GM04503 (cell line): ENCODE data around the gene ZNF486.
"Not testable (repeated sequence)": the region's sequence is repeated elsewhere in the genome, so short reads cannot be mapped to it uniquely, and the experiment has no call there.

ENCODE experiments used
- DNase-seq: peaks from one replicate; pipeline ENCODE4 v3.0.0-alpha.2; 2012; ENCODE audit warnings: low read depth

The ZNF486 gene

DNA sequence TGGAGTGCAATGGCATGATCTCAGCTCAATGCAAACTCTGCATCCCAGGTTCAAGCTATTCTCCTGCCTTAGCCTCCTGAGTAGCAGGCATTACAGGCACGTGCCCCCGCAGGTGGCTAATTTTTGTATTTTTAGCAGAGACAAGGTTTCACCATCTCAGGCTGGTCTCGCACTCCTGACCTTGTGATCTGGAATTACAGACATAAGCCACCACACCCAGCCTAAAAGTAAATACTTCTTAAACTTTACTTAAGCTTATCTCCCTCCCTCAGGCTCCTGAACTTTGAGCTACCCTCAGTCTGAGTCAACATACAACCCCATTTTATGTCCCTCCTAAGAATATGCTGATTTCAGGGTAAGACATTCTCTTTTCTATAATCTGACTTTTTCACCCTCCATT lies 66.1 kb downstream of the ZNF486 start:
- DNase-seq = no peak

DNA sequence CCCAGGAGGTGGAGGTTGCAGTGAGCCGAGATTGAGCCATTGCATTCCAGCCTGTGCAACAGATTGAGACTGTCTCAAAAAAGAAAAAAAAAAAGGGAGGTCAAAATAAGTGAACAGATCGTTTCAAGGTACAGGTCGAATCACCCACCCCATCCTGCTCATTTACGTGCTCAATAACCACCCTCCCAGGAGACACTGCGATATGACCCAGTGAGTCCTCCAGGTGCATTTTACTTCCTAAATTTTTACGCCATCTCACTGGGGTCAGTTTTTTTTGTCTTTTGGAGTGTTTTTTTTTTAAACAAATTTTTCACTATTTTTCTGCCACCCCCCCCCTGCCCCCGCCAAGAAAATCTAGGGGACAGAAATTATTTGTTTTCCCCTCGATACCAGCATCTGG lies 68.1 kb downstream of the ZNF486 start:
- no peak for DNase-seq

DNA sequence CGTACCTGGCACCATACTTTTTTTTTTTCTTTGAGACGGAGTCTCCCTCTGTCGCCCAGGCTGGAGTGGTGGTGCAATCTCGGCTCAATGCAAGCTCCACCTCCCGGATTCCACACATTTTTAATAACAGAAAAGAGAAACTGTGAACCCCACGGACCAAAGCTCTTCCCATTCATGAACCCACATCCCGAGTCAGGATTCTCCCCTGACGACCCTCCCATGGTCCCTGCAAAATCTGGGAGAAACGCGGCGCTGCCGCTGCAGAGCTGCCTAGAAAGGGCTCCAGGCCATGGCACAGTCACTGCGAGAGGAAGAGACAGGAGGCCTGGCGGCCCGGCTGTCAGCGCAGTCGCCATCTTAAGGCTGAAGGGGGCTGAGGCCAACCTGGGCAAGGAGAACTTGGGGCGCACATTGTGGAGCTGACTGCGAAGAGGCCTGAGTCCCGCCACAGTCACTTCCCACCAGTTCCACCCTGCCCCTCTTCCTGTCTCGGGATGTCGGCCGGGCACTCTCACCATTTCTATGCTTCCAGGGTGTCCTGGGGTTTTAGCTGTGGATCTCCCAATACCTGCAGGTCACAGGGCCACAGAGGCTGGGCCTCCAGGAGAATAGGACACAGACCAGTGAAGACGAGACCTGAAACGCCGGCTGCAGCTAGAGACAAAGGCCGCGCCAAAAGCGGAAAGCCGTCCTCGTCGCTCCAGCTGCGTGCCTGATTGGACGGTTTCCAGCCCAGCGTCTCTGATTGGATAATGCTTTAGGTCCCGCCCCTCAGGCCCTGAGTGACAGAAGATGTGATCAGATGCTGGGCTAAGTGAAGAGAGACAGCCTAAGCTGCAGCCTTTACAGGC lies 71.0 kb downstream of the ZNF486 start:
- peak; percentile 51 for DNase-seq

DNA sequence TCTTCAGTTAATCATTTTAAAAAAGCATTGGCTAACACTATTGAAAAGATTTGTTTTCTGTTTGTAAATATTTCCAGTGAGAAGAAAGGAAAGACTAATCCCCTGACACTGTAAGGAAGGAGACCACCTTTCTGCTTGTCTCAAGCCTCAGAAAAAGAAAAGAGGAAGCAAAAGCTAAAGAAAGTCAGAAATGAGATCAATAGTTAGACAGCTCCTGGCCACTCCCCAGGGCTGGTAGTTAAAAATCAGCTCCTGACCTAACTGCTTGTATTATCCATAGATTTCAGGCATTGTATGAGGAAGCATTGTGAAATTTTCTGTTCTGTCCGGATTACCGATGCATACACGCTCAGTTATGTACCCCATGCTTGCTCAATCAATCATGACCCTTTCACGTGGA lies 76.6 kb downstream of the ZNF486 start:
- DNase-seq = no peak

DNA sequence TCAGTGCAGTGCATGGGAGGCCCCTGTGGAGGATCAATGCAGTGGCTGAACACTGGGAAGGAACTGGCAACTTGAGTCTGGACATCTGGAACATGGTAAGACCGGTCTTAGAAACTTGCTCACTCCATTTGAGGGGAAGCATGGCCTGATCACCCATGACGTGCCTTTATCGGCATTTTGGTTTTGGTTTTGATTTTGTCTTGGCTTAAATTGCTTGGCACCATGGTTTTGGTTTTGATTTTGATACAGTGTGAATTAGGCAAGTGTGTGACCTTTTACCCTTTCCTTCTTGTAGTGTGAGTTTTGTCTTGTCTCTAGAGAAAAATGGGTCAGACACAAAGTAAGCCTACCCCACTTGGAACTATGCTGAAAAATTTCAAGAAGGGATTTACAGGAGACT lies 77.3 kb downstream of the ZNF486 start:
- DNase-seq = no peak

DNA sequence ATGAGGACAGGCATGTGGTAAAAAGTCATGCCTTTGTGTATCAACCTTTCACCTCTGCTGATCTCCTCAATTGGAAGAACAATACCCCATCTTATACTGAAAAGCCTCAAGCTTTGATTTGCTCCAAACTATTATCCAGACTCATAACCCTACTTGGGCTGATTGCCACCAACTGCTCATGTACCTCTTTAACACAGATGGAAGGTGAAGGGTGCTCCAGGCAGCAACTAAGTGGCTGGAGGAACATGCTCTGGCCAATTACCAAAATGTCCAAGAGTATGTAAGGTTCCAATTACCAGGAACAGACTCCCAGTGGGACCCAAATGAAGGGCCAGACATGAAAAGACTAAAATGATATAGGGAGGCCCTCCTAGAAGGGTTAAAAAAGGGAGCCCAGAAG lies 78.3 kb downstream of the ZNF486 start:
- no peak for DNase-seq

DNA sequence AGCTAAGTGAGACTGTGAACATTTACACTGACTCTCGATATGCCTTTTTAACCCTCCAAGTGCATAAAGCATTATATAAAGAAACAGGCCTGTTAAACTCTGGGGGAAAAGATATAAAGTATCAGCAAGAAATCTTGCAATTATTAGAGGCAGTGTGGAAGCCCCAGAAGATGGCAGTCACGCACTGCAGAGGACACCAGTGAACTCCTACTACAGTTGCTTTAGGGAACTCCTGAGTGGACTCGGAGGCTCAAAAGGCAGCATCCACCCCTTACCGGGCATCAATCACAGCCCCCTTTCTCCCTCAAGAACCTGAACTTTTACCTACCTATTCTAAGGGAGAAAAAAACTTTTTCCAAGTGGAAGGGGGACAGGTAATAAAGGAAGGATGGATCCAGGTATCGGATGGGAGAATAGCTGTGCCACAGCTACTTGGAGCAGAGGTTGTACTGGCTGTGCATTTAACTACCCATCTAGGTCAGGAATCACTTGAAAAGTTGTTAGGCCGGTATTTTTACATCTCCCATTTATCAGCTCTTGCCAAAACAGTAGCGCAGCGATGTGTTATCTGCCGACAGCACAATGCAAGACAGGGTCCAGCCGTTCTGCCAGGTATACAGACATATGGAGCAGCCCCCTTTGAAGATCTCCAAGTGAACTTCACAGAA lies 80.1 kb downstream of the ZNF486 start:
- DNase-seq = no peak

DNA sequence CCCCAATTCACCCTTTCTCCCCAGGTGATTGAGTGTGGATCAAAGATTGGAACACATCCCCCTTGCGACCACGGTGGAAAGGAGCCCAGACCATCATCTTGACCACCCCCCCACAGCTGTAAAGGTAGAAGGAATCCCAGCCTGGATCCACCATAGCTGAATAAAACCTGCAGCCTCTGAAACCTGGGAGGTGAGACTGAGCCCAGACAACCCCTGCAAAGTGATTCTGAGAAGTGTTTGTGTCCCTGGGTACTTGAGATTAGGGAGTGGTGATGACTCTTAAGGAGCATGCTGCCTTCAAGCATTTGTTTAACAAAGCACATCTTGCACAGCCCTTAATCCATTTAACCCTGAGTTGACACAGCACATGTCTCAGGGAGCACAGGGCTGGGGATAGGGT lies 81.2 kb downstream of the ZNF486 start:
- not testable (repeated sequence) for DNase-seq
